GM21447 (cell line): Measurements from ENCODE around the gene PSMB10.
"Not testable (repeated sequence)": the region's sequence is repeated elsewhere in the genome, so short reads cannot be mapped to it uniquely, and the experiment has no call there.

ENCODE experiments used
- ATAC-seq: cut with Tn5 transposase; IDR thresholded peaks from one replicate; pipeline ENCODE4 v1.9.1; 2021; ENCODE audit not compliant: unreplicated experiment

PSMB10 gene

DNA sequence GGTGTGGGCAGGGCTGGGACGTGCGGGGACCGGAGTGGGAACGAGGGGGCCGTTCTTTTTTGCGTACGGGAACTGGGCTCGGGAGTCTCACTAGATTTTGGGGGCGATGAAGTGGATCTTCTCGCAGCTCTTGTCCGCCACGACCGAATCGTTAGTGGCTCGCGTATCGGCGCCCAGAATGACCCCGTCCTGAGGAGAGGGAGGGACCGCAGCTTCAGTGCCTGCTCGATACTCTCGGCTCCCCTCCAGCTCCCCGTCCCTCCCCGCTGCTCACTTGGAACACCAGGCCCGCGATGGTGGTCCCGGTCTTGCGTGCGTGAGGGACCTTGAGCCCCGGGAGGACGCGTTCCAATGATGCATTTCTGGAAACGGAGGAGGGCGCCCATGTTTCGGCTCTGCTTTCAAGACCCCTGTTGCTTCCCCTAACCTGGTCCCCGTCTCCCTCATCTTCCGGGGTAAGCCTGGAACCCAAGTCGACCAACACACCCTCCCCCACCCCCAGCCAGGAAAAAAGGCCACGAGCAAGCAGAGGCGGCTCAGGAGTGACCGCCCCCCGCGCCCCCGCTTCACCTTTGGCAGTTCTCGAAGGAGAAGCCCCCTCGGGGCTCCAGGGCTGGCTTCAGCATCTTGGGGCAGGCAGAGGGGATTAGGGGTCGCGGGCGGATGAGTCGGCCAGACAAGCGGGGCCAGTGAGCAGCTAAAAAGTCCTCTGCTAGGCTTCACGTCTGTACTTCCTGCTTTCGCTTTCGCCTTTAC, at the start of gene PSMB10:
Gene PSMB10 (minus strand): TSS at position 727 of the 756 bp plus-strand sequence. CDS start 101 bp downstream, at position 626.
- ATAC-seq, result no peak

- no peak for ATAC-seq
Measured at GRCh38 chr16:67982011-67982696, 45.5 kb upstream of the PSMB10 start.

GRCh38 chr16:67979955-67980678, 43.5 kb upstream of the PSMB10 start, which contains the start of gene DPEP3:
DPEP3 (minus strand) TSS chr16:67980499; CDS start chr16:67980380, 119 bp downstream.
- no peak for ATAC-seq

DNA sequence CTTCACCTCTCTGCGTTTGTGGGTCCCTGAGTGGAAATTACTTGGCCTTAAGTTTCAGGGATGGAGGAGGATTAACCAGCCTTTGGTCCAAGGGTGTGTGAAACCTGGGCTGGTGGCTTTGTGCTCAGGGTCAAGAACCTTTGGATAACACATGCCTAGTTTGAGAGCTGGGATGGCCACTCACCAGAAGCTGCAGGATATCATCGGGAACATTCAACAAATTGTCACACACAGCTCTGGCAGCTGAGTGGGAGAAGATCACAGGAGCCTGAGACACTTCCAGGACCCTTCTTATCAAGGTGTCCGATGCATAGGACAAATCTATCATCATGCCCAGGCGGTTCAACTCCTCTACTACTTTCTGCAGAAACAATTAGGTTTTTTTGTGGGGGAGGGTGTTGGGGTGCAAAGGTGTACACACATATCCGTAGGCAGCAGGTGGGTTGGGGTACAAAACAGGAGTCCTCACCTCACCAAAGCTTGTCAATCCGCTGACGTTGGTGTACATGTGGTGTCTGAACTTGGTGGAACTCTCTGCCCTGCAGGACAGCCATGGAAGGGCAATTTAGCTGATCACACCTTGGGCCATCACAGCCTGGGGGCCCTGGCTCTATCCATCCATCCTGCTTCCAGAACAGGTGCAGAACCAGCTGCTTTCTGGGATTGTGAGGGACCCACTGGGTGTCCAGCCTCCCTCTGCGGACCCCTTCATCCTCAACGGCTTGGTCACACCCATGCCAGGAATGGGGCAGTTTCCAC, 41.0 kb upstream of the PSMB10 start:
- no peak for ATAC-seq

GRCh38 chr16:67977005-67977404, 40.4 kb upstream of the PSMB10 start:
- ATAC-seq, result no peak

DNA sequence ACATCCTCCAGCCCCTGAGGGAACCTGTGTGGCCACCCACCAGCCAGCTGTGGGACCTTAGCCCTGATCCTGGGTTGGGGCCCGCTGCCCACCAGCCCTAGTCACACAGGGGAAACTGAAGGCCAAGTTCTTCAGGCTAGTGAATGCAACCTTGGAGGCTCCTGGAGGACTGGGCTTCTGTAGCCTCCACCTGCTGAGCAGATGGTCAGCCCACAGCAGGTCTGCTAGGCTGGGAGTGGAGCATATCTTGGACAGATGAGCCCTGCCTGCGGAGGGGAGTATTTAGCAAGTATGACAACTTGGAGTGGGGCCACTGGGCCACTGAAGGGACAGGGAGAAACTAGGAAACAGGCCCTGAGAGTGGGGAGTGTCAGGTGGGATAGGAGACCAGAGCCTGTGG, 39.6 kb upstream of the PSMB10 start:
- no peak for ATAC-seq

GRCh38 chr16:67975321-67976105, 38.9 kb upstream of the PSMB10 start:
- no peak for ATAC-seq

GRCh38 chr16:67972285-67972684, 35.6 kb upstream of the PSMB10 start:
- ATAC-seq, result not testable (repeated sequence)

DNA sequence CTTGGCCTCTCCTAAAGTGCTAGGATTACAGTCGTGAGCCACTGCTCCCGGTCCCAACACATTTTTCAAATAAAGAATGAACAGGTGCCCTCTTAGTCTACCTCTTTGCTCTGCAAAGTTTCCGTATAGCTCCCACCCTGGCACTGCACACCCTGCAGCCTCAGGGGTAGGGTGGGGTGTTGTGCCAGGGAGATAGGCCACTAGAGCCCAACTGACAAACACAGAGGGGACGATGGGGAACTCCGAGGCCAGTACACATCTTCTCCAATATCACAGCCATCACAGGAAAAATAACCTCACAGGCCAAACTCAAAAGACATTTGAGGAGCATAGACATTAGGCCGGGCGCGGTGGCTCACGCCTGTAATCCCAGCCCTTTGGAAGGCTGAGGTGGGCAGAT, 34.5 kb upstream of the PSMB10 start:
- ATAC-seq, result no peak

- no peak for ATAC-seq
Measured at GRCh38 chr16:67969254-67970039, 32.8 kb upstream of the PSMB10 start.

DNA sequence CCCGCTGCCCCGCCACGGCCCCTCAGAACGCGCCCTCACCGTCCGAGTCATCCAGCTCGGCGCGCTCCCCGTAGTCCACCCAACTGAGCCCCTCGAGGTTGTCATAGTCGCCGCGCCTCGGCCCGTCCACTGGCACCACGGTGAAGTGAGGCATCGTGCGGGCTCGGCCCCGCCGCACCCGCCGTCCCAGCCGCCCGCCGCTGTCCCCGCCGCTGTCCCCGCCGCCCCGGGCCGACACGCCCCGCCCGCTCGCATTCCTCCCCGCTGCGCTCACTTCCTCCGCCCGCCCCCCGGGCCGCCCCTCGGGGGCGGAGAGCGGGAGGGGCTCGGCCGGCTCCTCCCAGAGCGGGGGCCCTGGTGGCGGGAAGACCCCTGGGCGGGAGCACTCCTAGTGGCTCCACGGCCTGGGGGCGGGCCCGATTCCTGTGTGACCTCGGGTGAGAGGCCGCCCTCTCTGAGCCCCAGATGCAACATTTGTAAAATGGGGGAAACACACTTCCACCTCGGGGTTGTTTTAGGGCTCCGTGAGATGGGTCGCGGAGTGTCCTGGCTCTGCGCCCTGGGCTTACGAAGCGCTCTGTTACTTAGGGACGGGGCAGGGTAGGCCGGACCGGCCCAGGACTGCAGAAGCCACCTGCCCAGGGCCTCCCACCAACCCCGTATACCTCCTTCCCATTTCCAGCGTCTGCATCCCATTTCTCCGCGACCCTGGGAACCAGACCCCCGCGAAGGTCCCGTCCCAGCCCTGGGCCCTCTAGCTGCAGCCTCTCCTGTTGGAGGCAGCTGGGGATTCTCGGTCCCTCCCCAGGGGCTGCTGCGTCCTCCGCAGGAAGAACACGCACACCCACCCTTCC, 32.0 kb upstream of the PSMB10 start, which contains the start of gene SLC12A4:
Gene SLC12A4 (minus strand): TSS at position 238 of the 854 bp plus-strand sequence. CDS start 84 bp downstream, at position 154.
- peak; percentile 76 for ATAC-seq

DNA sequence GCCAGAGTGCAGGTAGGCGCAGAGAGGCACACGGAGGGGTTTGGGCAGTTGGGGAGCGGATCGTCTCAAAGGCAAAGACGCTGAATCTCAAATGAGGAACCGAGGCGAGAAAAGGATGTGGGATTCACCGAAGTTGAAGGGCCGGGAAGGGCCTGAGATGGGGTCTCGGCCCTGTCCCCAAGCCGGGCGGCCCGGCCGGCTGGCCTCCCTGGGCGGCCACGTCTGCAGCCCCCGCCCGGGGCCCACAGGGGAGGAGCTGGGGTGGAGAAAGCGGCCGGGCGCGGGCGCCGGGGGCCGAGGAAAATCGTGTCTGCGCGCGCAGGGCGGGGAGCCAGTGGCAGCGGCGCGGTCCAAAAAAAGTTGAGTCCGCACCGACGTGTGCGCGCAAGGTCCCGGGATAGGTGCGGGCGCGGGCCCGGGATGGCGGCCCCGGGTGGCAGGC, 31.3 kb upstream of the PSMB10 start:
- ATAC-seq, result peak; percentile 29

- ATAC-seq, result no peak
Measured at GRCh38 chr16:67967183-67967957, 30.7 kb upstream of the PSMB10 start.

- no peak for ATAC-seq
Measured at GRCh38 chr16:67966549-67967182, 30.0 kb upstream of the PSMB10 start.

GRCh38 chr16:67965668-67966548, 29.3 kb upstream of the PSMB10 start:
- ATAC-seq, result no peak
